Smooth muscle cell (in vitro differentiated cells): ENCODE results near the gene MAN2B2. TPM values are rescaled to one million over a fixed set of nuclear protein-coding genes. Genes with fewer than 3 reads are reported as not detected.
"Not testable (repeated sequence)": the region's sequence is repeated elsewhere in the genome, so short reads cannot be mapped to it uniquely, and the experiment has no call there.

Experiments
- DNase-seq: peaks from one replicate; lab custom pipeline; 2025; ENCODE audit not compliant: unreplicated experiment; lab: John Stamatoyannopoulos, UW
- H2AFZ ChIP-seq: fragments of 200-600 bp; sonication (generic); 2 replicates; pipeline ENCODE4 v1.6.0; 2016; ENCODE audit warnings: antibody characterized with exemption, low read depth, mild to moderate bottlenecking
- H3F3A ChIP-seq: fragments of 200-600 bp; sonication (generic); 2 replicates; pipeline ENCODE4 v1.6.0; 2017; ENCODE audit warnings: antibody characterized with exemption, low read depth
- H3K27ac ChIP-seq: fragments of 200-600 bp; sonication (generic); 2 replicates; pipeline ENCODE4 v1.5.1; 2016; ENCODE audit warnings: low read depth, mild to moderate bottlenecking
- H3K27me3 ChIP-seq: fragments of 200-600 bp; sonication (generic); 2 replicates; pipeline ENCODE4 v1.6.1; 2016; ENCODE audit warnings: low read depth, mild to moderate bottlenecking
- H3K36me3 ChIP-seq: fragments of 200-600 bp; sonication (generic); 2 replicates; pipeline ENCODE4 v1.5.1; 2016; ENCODE audit warnings: low read depth
- H3K4me1 ChIP-seq: fragments of 200-600 bp; sonication (generic); 2 replicates; pipeline ENCODE4 v1.5.1; 2016; ENCODE audit warnings: low read depth
- H3K4me2 ChIP-seq: fragments of 200-600 bp; sonication (generic); 2 replicates; pipeline ENCODE4 v1.6.0; 2016; ENCODE audit warnings: mild to moderate bottlenecking
- H3K4me3 ChIP-seq: fragments of 200-600 bp; sonication (generic); 2 replicates; pipeline ENCODE4 v1.5.1; 2016; ENCODE audit warnings: mild to moderate bottlenecking
- H3K79me2 ChIP-seq: fragments of 200-600 bp; sonication (generic); 2 replicates; pipeline ENCODE4 v1.6.0; 2016; ENCODE audit warnings: low read depth, mild to moderate bottlenecking
- H3K9ac ChIP-seq: fragments of 200-600 bp; sonication (generic); 2 replicates; pipeline ENCODE4 v1.6.0; 2016; ENCODE audit warnings: low read depth
- H3K9me3 ChIP-seq: fragments of 200-600 bp; sonication (generic); replicated peaks from 2 replicates; pipeline ENCODE4 v1.5.1; 2016; ENCODE audit warnings: low read depth
- H4K20me1 ChIP-seq: fragments of 200-600 bp; sonication (generic); 2 replicates; pipeline ENCODE4 v1.6.0; 2016; ENCODE audit warnings: low read depth
- WGBS: methylation state at CpG from one replicate; pipeline ENCODE4 v1.1.7; 2016; ENCODE audit warnings: low lambda C conversion rate; 5-methylcytosine and 5-hydroxymethylcytosine counted together
- polyA plus RNA-seq: library from polyadenylated mRNA; unstranded; fragments of >200 nt; fragmentation: Nextera tagmentation; extraction: Ambion mirVana; gene quantifications from 2 replicates; pipeline ENCODE4 v1.2.1, GENCODE V29; 2016
- total RNA-seq: library from RNA; depleted of rRNA; stranded (reverse); fragments of >200 nt; gene quantifications from 2 replicates; pipeline ENCODE4 v1.2.3, GENCODE V29; 2014
- TF ChIP-seq, protein P1 (sequence below): fragments of 200-600 bp; sonication (generic); IDR thresholded peaks from 2 replicates; pipeline ENCODE4 v1.5.1; 2017; ENCODE audit warnings: borderline replicate concordance, mild to moderate bottlenecking, antibody characterized with exemption; ENCODE audit not compliant: insufficient read depth, poor library complexity, severe bottlenecking

The MAN2B2 gene
- total and polyA plus RNA-seq, 2 experiments from 2014 or later, result 14.5 to 18.3 TPM

DNA sequence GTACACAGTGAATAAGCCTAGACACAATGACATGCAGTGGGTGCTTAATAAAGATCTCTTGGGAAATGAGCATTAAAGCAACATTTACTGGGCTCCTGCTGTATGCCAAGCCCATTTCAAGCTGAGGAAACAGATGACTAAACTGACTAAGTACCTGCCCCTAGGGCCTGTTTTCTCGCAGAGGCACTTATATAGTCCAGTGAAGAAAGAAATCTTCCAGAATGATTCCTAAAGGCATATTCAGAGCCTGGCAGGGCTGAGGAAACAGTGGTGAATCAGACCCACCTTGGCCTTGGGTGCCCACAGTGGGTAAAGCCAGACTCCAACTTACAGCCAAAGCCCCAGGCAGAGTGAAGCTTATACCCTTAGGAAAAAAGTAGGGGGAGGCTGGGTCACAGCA lies 96.7 kb downstream of the MAN2B2 start:
- no peaks in the 10 kb centered on the region for H3F3A ChIP-seq
- no peak overlapping the region for H3K4me2 ChIP-seq
- H2AFZ ChIP-seq, result no peak overlapping the region
- peaks cover 16% of the 10 kb centered on the region for H3K79me2 ChIP-seq
- TF ChIP-seq, protein P1, sequence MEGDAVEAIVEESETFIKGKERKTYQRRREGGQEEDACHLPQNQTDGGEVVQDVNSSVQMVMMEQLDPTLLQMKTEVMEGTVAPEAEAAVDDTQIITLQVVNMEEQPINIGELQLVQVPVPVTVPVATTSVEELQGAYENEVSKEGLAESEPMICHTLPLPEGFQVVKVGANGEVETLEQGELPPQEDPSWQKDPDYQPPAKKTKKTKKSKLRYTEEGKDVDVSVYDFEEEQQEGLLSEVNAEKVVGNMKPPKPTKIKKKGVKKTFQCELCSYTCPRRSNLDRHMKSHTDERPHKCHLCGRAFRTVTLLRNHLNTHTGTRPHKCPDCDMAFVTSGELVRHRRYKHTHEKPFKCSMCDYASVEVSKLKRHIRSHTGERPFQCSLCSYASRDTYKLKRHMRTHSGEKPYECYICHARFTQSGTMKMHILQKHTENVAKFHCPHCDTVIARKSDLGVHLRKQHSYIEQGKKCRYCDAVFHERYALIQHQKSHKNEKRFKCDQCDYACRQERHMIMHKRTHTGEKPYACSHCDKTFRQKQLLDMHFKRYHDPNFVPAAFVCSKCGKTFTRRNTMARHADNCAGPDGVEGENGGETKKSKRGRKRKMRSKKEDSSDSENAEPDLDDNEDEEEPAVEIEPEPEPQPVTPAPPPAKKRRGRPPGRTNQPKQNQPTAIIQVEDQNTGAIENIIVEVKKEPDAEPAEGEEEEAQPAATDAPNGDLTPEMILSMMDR, result no peak
- WGBS, result 87% methylated on average over 1 of the region's 1 CpG
- H3K36me3 ChIP-seq, result no peaks in the 10 kb centered on the region
- no peak overlapping the region for H3K9ac ChIP-seq
- peaks cover 20% of the 10 kb centered on the region for H4K20me1 ChIP-seq
- H3K4me1 ChIP-seq, result peaks cover 22% of the 10 kb centered on the region
- H3K27me3 ChIP-seq, result no peaks in the 10 kb centered on the region
- H3K4me3 ChIP-seq, result no peak overlapping the region
- no peak for DNase-seq
- no peaks in the 10 kb centered on the region for H3K9me3 ChIP-seq
- H3K27ac ChIP-seq, result no peak overlapping the region

DNA sequence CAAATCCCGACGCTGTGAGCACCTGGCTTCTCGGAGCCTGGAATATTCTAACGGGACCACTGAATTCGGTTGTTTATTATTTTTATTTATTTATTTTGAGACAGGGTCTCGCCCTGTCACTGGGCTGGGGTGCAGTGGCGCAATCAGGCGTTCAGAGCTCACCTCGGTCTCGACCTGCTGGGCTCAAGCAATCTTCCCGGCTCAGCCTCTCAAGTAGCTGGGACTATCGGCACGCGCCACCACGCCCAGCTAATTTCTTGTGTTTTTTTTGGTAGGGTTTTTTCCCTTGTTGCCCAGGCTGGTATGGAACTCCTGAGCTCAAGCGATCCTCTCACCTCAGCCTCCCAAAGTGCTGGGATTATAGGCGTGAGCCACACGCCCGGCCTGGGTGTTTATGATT lies 97.1 kb downstream of the MAN2B2 start:
- no peak overlapping the region for H3K4me2 ChIP-seq
- no peak overlapping the region for H3K9ac ChIP-seq
- H4K20me1 ChIP-seq, result peaks cover 25% of the 10 kb centered on the region
- no peaks in the 10 kb centered on the region for H3F3A ChIP-seq
- H2AFZ ChIP-seq, result no peak overlapping the region
- H3K9me3 ChIP-seq, result no peaks in the 10 kb centered on the region
- no peaks in the 10 kb centered on the region for H3K27me3 ChIP-seq
- no peak for DNase-seq
- no peak overlapping the region for H3K27ac ChIP-seq
- H3K4me1 ChIP-seq, result peaks cover 22% of the 10 kb centered on the region
- WGBS, result 98% methylated on average over 19 of the region's 19 CpGs
- H3K36me3 ChIP-seq, result no peaks in the 10 kb centered on the region
- peaks cover 16% of the 10 kb centered on the region for H3K79me2 ChIP-seq
- no peak overlapping the region for H3K4me3 ChIP-seq
- TF ChIP-seq, protein P1, result no peak

DNA sequence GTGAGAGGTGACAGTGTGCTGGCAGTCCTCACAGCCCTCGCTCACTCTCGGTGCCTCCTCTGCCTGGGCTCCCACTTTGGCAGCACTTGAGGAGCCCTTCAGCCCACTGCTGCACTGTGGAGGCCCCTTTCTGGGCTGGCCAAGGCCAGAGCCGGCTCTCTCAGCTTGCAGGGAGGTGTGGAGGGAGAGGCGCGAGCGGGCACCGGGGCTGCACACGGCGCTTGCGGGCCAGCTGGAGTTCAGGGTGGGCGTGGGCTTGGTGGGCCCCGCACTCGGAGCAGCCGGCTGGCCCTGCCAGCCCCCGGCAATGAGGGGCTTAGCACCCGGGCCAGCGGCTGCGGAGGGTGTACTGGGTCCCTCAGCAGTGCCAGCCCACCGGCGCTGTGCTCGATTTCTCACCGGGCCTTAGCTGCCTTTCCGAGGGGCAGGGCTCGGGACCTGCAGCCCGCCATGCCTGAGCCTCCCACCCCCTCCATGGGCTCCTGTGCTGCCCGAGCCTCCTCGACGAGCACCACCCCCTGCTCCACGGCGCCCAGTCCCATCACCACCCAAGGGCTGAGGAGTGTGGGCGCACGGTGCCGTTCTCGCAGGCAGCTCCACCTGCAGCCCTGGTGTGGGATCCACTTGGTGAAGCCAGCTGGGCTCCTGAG lies 97.7 kb downstream of the MAN2B2 start:
- not testable (repeated sequence) for H3K4me2 ChIP-seq, H3K9ac ChIP-seq, H3K36me3 ChIP-seq, H3K27ac ChIP-seq, H3K27me3 ChIP-seq, H3K9me3 ChIP-seq, DNase-seq, H3K4me3 ChIP-seq, H3F3A ChIP-seq, H2AFZ ChIP-seq
- Histone ChIP-seq H4K20me1 (peaks cover 25% of the 10 kb centered on the region), H3K4me1 (peaks cover 22% of the 10 kb centered on the region), H3K79me2 (peaks cover 16% of the 10 kb centered on the region)
- WGBS, result over 99% methylated on average over 23 of the region's 34 CpGs

Other genes starting within 250 kb of the MAN2B2 start
- 0.76 and 1.8 TPM in 2 replicates for gene PPP2R2C, start 102.6 kb upstream of the MAN2B2 start, total RNA-seq
- gene PPP2R2C, start 102.6 kb upstream of the MAN2B2 start, polyA plus RNA-seq, result 0.54 and 0.76 TPM in 2 replicates
- gene MRFAP1, start 65.5 kb downstream of the MAN2B2 start, total RNA-seq, result 165 TPM in 2 replicates
- gene MRFAP1, start 65.5 kb downstream of the MAN2B2 start, polyA plus RNA-seq, result 206 and 231 TPM in 2 replicates
- gene S100P, start 118.7 kb downstream of the MAN2B2 start, total RNA-seq, result 1.3 and 4.0 TPM in 2 replicates
- 6.6 and 27.3 TPM in 2 replicates for gene S100P, start 118.7 kb downstream of the MAN2B2 start, polyA plus RNA-seq
- gene MRFAP1L1, start 134.7 kb downstream of the MAN2B2 start, total RNA-seq, result 67.1 and 70.2 TPM in 2 replicates
- 46.2 and 48.9 TPM in 2 replicates for gene MRFAP1L1, start 134.7 kb downstream of the MAN2B2 start, polyA plus RNA-seq
- gene BLOC1S4, start 141.0 kb downstream of the MAN2B2 start, total RNA-seq, result 20.6 and 21.8 TPM in 2 replicates
- 39.8 and 41.8 TPM in 2 replicates for gene BLOC1S4, start 141.0 kb downstream of the MAN2B2 start, polyA plus RNA-seq
- gene KIAA0232, start 207.5 kb downstream of the MAN2B2 start, total RNA-seq, result 16.6 and 36.0 TPM in 2 replicates
- gene KIAA0232, start 207.5 kb downstream of the MAN2B2 start, polyA plus RNA-seq, result 8.4 and 9.5 TPM in 2 replicates